Measurements from ENCODE around the gene BLACAT1. TPM values are rescaled to one million over a fixed set of nuclear protein-coding genes. Genes with fewer than 3 reads are reported as not detected.

Gene BLACAT1
- total and polyA plus RNA-seq, 7 donors = 0.36 to 0.51 TPM; not detected in 5

DNA sequence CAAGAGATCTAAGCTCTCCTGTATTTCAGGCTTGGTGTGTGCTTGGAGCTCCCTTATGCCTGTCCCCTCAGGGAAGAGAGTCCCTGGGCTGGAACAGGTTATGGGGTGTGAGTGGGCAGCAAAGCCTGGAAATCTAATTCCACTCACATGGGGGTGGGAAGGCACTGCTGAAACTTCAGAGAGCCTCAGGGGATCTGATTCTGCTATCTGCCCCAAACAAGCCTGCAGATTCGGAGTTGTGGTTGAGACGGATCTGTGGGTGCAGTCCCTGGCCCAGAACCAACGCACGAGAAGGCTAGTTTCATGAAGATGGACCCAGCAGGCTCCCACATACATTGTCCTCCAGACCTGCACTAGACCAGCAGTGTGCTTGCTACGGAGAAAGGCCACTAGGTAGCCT, 2.9 kb downstream of the BLACAT1 start:
- peaks cover 0 to 25% (median 23%) of the 10 kb centered on the region in 4 donors for H3K4me1 ChIP-seq
- H3K27ac ChIP-seq = no peak overlapping the region
- no peaks in the 10 kb centered on the region for H3K36me3 ChIP-seq
- no peaks in the 10 kb centered on the region for H3K9me3 ChIP-seq
- no peak overlapping the region for H3K4me3 ChIP-seq
- 85 to 92% methylated on average over 5 of the region's 5 CpGs for WGBS, 2 donors
- DNase-seq = no peak
- TF ChIP-seq, protein P1, sequence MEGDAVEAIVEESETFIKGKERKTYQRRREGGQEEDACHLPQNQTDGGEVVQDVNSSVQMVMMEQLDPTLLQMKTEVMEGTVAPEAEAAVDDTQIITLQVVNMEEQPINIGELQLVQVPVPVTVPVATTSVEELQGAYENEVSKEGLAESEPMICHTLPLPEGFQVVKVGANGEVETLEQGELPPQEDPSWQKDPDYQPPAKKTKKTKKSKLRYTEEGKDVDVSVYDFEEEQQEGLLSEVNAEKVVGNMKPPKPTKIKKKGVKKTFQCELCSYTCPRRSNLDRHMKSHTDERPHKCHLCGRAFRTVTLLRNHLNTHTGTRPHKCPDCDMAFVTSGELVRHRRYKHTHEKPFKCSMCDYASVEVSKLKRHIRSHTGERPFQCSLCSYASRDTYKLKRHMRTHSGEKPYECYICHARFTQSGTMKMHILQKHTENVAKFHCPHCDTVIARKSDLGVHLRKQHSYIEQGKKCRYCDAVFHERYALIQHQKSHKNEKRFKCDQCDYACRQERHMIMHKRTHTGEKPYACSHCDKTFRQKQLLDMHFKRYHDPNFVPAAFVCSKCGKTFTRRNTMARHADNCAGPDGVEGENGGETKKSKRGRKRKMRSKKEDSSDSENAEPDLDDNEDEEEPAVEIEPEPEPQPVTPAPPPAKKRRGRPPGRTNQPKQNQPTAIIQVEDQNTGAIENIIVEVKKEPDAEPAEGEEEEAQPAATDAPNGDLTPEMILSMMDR (IDR thresholded peaks at IDR 0.05) = no peak
- TF ChIP-seq POLR2A (IDR thresholded peaks at IDR 0.05) = no peak
- no peak for TF ChIP-seq POLR2AphosphoS5 (IDR thresholded peaks at IDR 0.05)
- intact Hi-C loops (cut with DNase I) = no loop called here
- peaks cover 50 to 85% (median 73%) of the 10 kb centered on the region in 3 donors for H3K27me3 ChIP-seq

GRCh38 chr1:205452364-205452763, 3.5 kb downstream of the BLACAT1 start:
- intact Hi-C loops (cut with DNase I) = no loop called here
- 78 to 91% methylated on average over 2 of the region's 2 CpGs for WGBS, 2 donors
- Histone ChIP-seq H3K36me3 (no peaks in the 10 kb centered on the region), H3K4me3 (no peak overlapping the region), H3K27me3 (peaks cover 46 to 80% (median 67%) of the 10 kb centered on the region in 3 donors), H3K9me3 (no peaks in the 10 kb centered on the region), H3K27ac (no peak overlapping the region), H3K4me1 (peaks cover 0 to 25% (median 22%) of the 10 kb centered on the region in 4 donors)
- no peak for DNase-seq
- TF ChIP-seq EP300 (IDR thresholded peaks at IDR 0.05) (no peak), POLR2A (IDR thresholded peaks at IDR 0.05) (no peak), POLR2AphosphoS5 (IDR thresholded peaks at IDR 0.05) (no peak)
- TF ChIP-seq, protein P1 (IDR thresholded peaks at IDR 0.05) = no peak

DNA sequence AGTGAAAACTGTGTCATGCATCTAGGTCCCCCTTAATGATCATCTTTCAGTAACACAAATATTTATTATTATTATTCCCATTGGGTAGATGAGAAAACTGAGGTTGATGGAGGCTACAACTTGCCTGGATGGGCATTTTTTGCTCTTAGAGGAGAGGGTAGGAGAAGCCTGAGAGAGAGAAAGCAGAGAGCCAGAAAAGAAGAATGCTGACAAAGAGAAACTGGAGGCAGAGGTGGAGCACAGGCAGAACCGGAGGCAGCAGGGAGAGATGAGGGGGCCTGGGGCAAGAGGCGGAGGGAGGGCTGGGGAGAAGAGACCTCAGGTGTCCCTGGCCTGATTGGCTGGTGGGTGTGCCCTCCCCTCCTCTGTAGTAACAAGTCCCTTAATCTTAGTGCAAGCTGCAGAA, 4.1 kb downstream of the BLACAT1 start:
- intact Hi-C loops (cut with DNase I) = no loop called here
- WGBS, 2 donors = 75 to 88% methylated on average over 2 of the region's 2 CpGs
- Histone ChIP-seq H3K27me3 (peaks cover 40 to 74% (median 61%) of the 10 kb centered on the region in 3 donors), H3K4me3 (no peak overlapping the region), H3K36me3 (no peaks in the 10 kb centered on the region), H3K27ac (no peak overlapping the region), H3K9me3 (no peaks in the 10 kb centered on the region), H3K4me1 (peaks cover 0 to 19% (median 16%) of the 10 kb centered on the region in 4 donors)
- TF ChIP-seq, protein P1 (IDR thresholded peaks at IDR 0.05) = no peak
- TF ChIP-seq POLR2A (IDR thresholded peaks at IDR 0.05) (no peak), EP300 (IDR thresholded peaks at IDR 0.05) (no peak), POLR2AphosphoS5 (IDR thresholded peaks at IDR 0.05) (no peak)
- DNase-seq = no peak

DNA sequence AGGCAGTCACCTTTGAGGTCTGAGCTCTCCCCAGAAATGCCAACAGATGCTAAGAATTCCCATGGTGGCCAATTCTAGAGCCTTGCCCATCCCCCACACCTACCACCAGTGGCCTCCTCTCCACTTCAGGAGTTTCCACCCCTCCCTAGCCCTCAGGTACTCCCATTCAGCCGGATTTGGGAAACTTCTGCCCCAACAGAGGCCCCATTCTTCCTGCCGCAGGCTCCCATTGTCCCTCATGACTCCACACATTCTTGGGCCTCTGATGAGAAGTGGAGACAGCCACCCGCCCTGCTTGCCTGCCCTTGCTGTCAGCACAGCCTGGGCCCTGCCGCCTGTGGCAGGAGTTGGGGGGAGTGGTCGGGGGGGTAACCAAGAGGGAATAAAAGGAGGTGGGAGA, 4.6 kb downstream of the BLACAT1 start:
- Histone ChIP-seq H3K27ac (no peak overlapping the region), H3K36me3 (no peaks in the 10 kb centered on the region), H3K4me1 (peaks cover 0 to 13% (median 10%) of the 10 kb centered on the region in 4 donors), H3K9me3 (no peaks in the 10 kb centered on the region), H3K27me3 (peaks cover 34 to 68% (median 55%) of the 10 kb centered on the region in 3 donors), H3K4me3 (no peak overlapping the region)
- intact Hi-C loops (cut with DNase I) = no loop called here
- WGBS, 2 donors = 72 to 83% methylated on average over 5 of the region's 5 CpGs
- no peak for DNase-seq
- TF ChIP-seq POLR2A (IDR thresholded peaks at IDR 0.05) (no peak), POLR2AphosphoS5 (IDR thresholded peaks at IDR 0.05) (no peak), EP300 (IDR thresholded peaks at IDR 0.05) (no peak)
- TF ChIP-seq, protein P1 (IDR thresholded peaks at IDR 0.05) = no peak

DNA sequence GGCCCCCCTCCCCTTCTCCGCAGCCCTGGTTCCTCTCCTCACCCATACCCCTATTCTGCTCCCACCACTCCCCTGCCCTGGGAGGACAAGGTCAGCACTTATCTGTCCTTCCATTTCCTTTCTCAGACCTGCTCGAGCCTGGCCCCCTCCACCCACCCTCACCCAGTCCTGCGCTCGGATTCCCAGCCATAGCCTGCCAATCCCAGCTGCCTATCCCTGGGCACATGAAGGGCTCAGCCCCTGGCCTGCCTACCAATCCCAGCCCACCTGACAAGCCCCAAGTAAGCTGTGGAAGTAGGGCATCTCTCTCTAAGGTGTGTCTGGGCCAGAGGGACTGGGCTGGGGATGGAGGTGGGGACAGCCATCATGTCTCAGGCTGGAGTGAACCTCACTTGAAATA, 5.4 kb downstream of the BLACAT1 start:
- intact Hi-C loops (cut with DNase I) = no loop called here
- WGBS, 2 donors = 20 to 61% methylated on average over 4 of the region's 4 CpGs
- DNase-seq = no peak
- Histone ChIP-seq H3K9me3 (no peaks in the 10 kb centered on the region), H3K36me3 (no peaks in the 10 kb centered on the region), H3K4me1 (peaks cover 0 to 7% (median 4%) of the 10 kb centered on the region in 4 donors), H3K4me3 (no peak overlapping the region), H3K27ac (no peak overlapping the region), H3K27me3 (peaks cover 26 to 61% (median 48%) of the 10 kb centered on the region in 3 donors)
- TF ChIP-seq POLR2A (IDR thresholded peaks at IDR 0.05) = no peak
- TF ChIP-seq POLR2AphosphoS5 (IDR thresholded peaks at IDR 0.05) = no peak
- TF ChIP-seq, protein P1 (IDR thresholded peaks at IDR 0.05) = no peak
